Peyer's patch (tissue), 4 donors: ENCODE measurements around the gene SCYGR7.

Source experiments
- POLR2A ChIP-seq, 2 donors: fragments of 450-650 bp; IDR thresholded peaks; one replicate each; pipeline ENCODE4 v1.5.1; 2017; ENCODE audit warnings: antibody characterized with exemption in 2 of 2, mild to moderate bottlenecking in 2 of 2, moderate library complexity in 2 of 2
- TF ChIP-seq, protein P1 (sequence below), 6 experiments: fragments of 450-650 bp in 4 of 6; fragments of 200-600 bp in 2 of 6; sonication (generic) in 1 of 6; IDR thresholded peaks; one replicate each; pipeline ENCODE4 v1.5.1; 2017 to 2019; ENCODE audit warnings: antibody characterized with exemption in 6 of 6, mild to moderate bottlenecking in 3 of 6, moderate library complexity in 1 of 6

DNA sequence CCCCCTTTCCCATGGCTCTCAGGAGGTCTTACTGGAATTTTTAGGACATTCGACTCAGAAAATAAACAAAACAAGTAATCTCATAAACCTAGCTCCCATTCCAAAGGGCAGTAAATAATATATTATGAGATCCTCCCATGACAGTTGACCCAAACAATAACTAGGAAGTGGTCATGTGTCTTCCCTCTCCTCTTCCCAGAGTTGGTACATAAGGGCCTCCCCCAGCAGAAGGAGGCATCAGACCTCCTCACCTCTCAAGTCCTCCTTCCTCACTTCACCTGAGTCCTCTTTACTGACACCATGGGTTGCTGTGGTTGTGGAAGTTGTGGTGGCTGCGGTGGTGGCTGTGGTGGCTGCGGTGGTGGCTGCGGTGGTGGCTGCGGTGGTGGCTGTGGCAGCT is at the start of gene SCYGR7:
- no peak for TF ChIP-seq POLR2A (IDR thresholded peaks at IDR 0.05)
- TF ChIP-seq, protein P1, sequence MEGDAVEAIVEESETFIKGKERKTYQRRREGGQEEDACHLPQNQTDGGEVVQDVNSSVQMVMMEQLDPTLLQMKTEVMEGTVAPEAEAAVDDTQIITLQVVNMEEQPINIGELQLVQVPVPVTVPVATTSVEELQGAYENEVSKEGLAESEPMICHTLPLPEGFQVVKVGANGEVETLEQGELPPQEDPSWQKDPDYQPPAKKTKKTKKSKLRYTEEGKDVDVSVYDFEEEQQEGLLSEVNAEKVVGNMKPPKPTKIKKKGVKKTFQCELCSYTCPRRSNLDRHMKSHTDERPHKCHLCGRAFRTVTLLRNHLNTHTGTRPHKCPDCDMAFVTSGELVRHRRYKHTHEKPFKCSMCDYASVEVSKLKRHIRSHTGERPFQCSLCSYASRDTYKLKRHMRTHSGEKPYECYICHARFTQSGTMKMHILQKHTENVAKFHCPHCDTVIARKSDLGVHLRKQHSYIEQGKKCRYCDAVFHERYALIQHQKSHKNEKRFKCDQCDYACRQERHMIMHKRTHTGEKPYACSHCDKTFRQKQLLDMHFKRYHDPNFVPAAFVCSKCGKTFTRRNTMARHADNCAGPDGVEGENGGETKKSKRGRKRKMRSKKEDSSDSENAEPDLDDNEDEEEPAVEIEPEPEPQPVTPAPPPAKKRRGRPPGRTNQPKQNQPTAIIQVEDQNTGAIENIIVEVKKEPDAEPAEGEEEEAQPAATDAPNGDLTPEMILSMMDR (IDR thresholded peaks at IDR 0.05), result no peak
